DND-41 (cell line): ENCODE measurements around the gene SPTBN4.

Experiments
- ATAC-seq: fragments of 200-7000 bp; cut with Tn5 transposase; 3 replicates; pipeline ENCODE4 v1.9.1; 2021; ENCODE audit warnings: low read depth; ENCODE audit not compliant: insufficient read depth
- DNase-seq: peaks from one replicate; pipeline ENCODE4 v3.0.0-alpha.2; 2020
- H2AFZ ChIP-seq: 2 replicates; pipeline ENCODE4 v1.6.0; 2012; ENCODE audit warnings: low read depth, low read length
- H3K27ac ChIP-seq: 2 replicates; pipeline ENCODE4 v1.5.1; 2012; ENCODE audit warnings: low read length, inconsistent platforms
- H3K27me3 ChIP-seq: fragments of 200-600 bp; sonication (generic); 2 replicates; pipeline ENCODE4 v1.6.0; 2012; ENCODE audit warnings: low read length, mild to moderate bottlenecking, inconsistent platforms; ENCODE audit not compliant: insufficient read depth, poor library complexity
- H3K36me3 ChIP-seq: 2 replicates; pipeline ENCODE4 v1.5.1; 2012; ENCODE audit warnings: low read length, inconsistent platforms; ENCODE audit not compliant: insufficient read depth
- H3K4me1 ChIP-seq: 2 replicates; pipeline ENCODE4 v1.5.1; 2012; ENCODE audit warnings: mild to moderate bottlenecking, low read length; ENCODE audit not compliant: insufficient read depth
- H3K4me2 ChIP-seq: 2 replicates; pipeline ENCODE4 v1.6.0; 2012; ENCODE audit warnings: mild to moderate bottlenecking, moderate library complexity, low read length, inconsistent platforms; ENCODE audit not compliant: insufficient read depth
- H3K4me3 ChIP-seq, 2 experiments: fragments of 200-600 bp in 1 of 2; shearing (Covaris generic) in 1 of 2; 2 replicates each; pipeline ENCODE4 v1.5.1; 2012 to 2016; ENCODE audit warnings: inconsistent platforms in 2 of 2, low read length in 2 of 2, mild to moderate bottlenecking in 2 of 2, low read depth in 1 of 2, moderate library complexity in 1 of 2
- H3K79me2 ChIP-seq: 2 replicates; pipeline ENCODE4 v1.6.0; 2012; ENCODE audit warnings: low read length, inconsistent platforms; ENCODE audit not compliant: insufficient read depth
- H3K9ac ChIP-seq: 2 replicates; pipeline ENCODE4 v1.6.0; 2012; ENCODE audit warnings: low read depth, mild to moderate bottlenecking, inconsistent platforms, low read length, moderate library complexity
- H3K9me3 ChIP-seq: 2 replicates; pipeline ENCODE4 v1.5.1; 2012; ENCODE audit warnings: low read length, moderate library complexity, mild to moderate bottlenecking, inconsistent platforms; ENCODE audit not compliant: insufficient read depth, severe bottlenecking
- H4K20me1 ChIP-seq: 2 replicates; pipeline ENCODE4 v1.6.0; 2012; ENCODE audit warnings: low read length; ENCODE audit not compliant: insufficient read depth
- EZH2 ChIP-seq: IDR thresholded peaks from 3 replicates; pipeline ENCODE4 v1.6.1; 2012; ENCODE audit warnings: borderline replicate concordance, low read depth, mild to moderate bottlenecking, moderate library complexity, low read length, inconsistent platforms; ENCODE audit not compliant: severe bottlenecking
- TF ChIP-seq, protein P1 (sequence below): IDR thresholded peaks from 2 replicates; pipeline ENCODE4 v1.5.1; 2012; ENCODE audit warnings: borderline replicate concordance, low read length, moderate library complexity, mild to moderate bottlenecking; ENCODE audit not compliant: poor library complexity, severe bottlenecking; ENCODE audit errors: extremely low read depth

The SPTBN4 gene

DNA sequence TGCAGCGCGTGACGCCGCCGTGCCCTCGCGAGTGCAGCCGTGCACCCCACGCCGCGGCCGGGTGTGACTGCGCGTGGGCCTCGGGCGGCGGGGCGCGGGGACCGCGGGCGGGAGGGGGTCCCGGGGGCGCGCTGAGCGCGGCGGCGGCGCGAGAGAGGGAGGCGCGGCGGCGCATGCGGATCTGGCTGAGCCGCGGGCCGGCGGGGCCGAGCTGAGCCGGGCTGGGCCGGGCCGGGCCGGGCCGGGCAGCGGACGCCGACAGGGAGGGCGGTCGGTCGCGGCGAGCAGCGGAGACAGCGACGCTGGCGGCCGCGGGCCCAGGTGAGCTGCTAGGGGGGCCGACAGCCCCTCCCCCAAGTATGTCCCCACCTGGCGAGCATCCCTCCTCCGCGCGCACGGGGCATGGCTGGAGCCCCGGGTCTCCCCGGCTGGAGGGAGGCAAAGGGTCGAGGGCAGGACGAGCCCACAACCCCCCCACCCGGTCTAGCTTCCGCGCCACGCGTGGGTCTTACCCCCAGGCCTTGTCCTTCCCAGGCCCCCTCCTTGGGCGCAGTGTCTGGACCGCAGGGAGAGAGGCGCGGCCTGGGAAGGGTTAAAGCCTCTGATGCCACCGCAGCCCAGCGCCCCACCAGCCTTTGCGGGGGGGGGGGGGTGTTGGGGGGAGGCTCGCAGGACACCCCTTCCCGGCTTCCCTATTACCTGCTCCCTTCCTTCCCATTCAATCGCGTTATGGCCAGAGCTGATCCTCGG is at the start of gene SPTBN4:
Gene SPTBN4, plus strand, starts transcription at position 17 of the 750 bp plus-strand sequence. CDS start 5,621 bp downstream, outside the sequence.
- H3K27ac ChIP-seq: peak within 1 kb of the TSS; percentile 57; the same call in 1 of the 2 replicates
- no peaks in the 10 kb centered on the region for H3K79me2 ChIP-seq
- TF ChIP-seq, protein P1, sequence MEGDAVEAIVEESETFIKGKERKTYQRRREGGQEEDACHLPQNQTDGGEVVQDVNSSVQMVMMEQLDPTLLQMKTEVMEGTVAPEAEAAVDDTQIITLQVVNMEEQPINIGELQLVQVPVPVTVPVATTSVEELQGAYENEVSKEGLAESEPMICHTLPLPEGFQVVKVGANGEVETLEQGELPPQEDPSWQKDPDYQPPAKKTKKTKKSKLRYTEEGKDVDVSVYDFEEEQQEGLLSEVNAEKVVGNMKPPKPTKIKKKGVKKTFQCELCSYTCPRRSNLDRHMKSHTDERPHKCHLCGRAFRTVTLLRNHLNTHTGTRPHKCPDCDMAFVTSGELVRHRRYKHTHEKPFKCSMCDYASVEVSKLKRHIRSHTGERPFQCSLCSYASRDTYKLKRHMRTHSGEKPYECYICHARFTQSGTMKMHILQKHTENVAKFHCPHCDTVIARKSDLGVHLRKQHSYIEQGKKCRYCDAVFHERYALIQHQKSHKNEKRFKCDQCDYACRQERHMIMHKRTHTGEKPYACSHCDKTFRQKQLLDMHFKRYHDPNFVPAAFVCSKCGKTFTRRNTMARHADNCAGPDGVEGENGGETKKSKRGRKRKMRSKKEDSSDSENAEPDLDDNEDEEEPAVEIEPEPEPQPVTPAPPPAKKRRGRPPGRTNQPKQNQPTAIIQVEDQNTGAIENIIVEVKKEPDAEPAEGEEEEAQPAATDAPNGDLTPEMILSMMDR: no peak
- no peak for TF ChIP-seq EZH2
- peaks cover 20% of the 10 kb centered on the region for H3K4me1 ChIP-seq
- peak within 1 kb of the TSS; percentile 98 for H3K4me2 ChIP-seq
- no peaks in the 10 kb centered on the region for H3K36me3 ChIP-seq
- no peak for ATAC-seq
- H4K20me1 ChIP-seq: peaks cover 5% of the 10 kb centered on the region; the same call in 1 of the 2 replicates
- no peak for DNase-seq
- H3K4me3 ChIP-seq: peak within 1 kb of the TSS; percentile 12 to 78; a peak in 3 of 4 replicates
- H3K27me3 ChIP-seq: no peaks in the 10 kb centered on the region
- H2AFZ ChIP-seq: peak within 1 kb of the TSS; percentile 76
- H3K9me3 ChIP-seq: no peaks in the 10 kb centered on the region
- peak within 1 kb of the TSS; percentile 45; the same call in 1 of the 2 replicates for H3K9ac ChIP-seq

DNA sequence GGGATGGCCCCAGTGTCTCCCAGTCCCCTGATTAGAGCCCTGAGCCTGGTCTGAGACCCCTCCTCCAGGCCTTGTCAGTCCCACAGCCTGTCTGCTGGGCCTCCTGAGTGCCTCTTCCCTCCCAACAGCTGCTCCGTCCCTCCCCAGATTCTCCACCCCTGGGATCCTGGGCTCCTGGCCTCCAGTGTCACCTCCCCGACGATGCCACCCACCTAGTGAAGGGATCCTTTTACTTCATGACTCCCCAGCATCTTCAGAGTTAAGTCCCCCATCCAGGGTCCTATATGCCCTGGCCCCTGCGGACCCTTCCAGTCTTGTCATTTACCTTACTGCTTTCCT is 49.2 kb upstream of the SPTBN4 start:
- Histone ChIP-seq H2AFZ (no peak overlapping the region), H3K79me2 (no peaks in the 10 kb centered on the region), H3K4me3 (no peak overlapping the region), H3K4me1 (peaks cover 13% of the 10 kb centered on the region), H3K36me3 (peaks cover 3% of the 10 kb centered on the region; the same call in 1 of the 2 replicates), H3K4me2 (no peak overlapping the region), H4K20me1 (no peaks in the 10 kb centered on the region), H3K9ac (no peak overlapping the region), H3K27me3 (no peaks in the 10 kb centered on the region), H3K27ac (no peak overlapping the region), H3K9me3 (no peaks in the 10 kb centered on the region)
- ATAC-seq (no peak), DNase-seq (no peak)
- TF ChIP-seq, protein P1: no peak
- no peak for TF ChIP-seq EZH2

DNA sequence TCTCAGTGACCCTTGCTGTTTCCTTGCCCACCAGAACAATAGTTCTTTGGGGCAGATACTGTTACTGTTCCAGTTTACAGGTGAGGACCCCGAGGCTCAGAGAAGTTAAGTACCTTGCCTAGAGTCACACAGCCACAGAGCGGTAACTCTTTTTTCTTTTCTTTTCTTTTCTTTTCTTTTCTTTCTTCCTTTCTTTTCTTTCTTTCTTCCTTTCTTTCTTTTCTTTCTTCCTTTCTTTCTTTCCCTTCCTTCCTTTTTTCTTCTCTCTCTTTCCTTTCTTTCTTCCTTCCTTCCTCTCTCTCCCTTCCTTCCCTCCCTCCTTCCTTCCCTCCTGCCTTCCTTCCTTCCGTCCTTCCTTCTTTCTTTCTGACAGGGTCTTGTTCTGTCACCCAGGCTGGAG is 48.8 kb upstream of the SPTBN4 start:
- Histone ChIP-seq H3K4me1 (peaks cover 13% of the 10 kb centered on the region), H3K4me3 (no peak overlapping the region), H4K20me1 (no peaks in the 10 kb centered on the region), H3K4me2 (no peak overlapping the region), H3K27ac (no peak overlapping the region), H3K9ac (no peak overlapping the region), H3K9me3 (no peaks in the 10 kb centered on the region), H2AFZ (no peak overlapping the region), H3K27me3 (no peaks in the 10 kb centered on the region), H3K36me3 (peaks cover 7% of the 10 kb centered on the region; the same call in 1 of the 2 replicates), H3K79me2 (peaks cover 3% of the 10 kb centered on the region; the same call in 1 of the 2 replicates)
- no peak for TF ChIP-seq EZH2
- no peak for DNase-seq
- ATAC-seq: no peak

DNA sequence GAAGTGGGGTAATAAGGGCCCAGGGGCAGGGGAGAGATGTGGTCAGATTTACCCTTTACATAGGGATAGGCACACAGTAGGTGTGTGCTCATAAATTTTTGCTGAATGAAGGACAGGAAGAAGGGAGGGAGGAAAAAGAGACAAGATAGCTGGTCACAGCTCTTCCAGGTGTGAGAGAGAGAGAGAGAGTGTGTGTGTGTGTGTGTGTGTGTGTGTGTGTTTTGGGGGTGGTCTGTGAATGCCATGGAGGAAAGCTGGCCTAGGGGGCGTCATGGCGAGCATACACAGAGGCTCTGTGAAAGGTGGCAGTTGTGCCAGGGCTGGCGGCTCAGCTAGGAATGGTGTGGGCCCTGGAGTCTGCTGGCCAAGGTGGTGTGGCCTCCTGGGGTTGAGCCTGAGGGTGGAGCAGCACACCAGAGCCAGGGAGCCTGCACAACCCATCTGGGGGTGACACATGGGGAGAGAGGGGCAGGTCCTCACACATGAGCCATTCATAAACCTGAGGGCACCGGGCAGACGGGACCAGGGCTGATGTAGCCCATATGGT is 47.7 kb upstream of the SPTBN4 start:
- Histone ChIP-seq H3K4me3 (no peak overlapping the region), H2AFZ (no peak overlapping the region), H3K27ac (no peak overlapping the region), H3K4me1 (peaks cover 15% of the 10 kb centered on the region), H3K27me3 (no peaks in the 10 kb centered on the region), H3K9me3 (no peaks in the 10 kb centered on the region), H4K20me1 (no peaks in the 10 kb centered on the region), H3K36me3 (peaks cover 10% of the 10 kb centered on the region; the same call in 1 of the 2 replicates), H3K79me2 (peaks cover 9% of the 10 kb centered on the region), H3K9ac (no peak overlapping the region), H3K4me2 (no peak overlapping the region)
- DNase-seq (no peak), ATAC-seq (no peak)
- no peak for TF ChIP-seq EZH2
- TF ChIP-seq, protein P1: no peak
